ENCODE measurements around the gene ZNF521.
"Not testable (repeated sequence)": the region's sequence is repeated elsewhere in the genome, so short reads cannot be mapped to it uniquely, and the experiment has no call there.

Gene ZNF521

GRCh38 chr18:25288340-25288938 is 63.5 kb downstream of the ZNF521 start:
- no peak for DNase-seq

- DNase-seq = no peak
These were observed 64.9 kb downstream of the ZNF521 start for GRCh38 chr18:25287106-25287505.

GRCh38 chr18:25284861-25285550 is 67.0 kb downstream of the ZNF521 start:
- no peak for DNase-seq

- no peak for DNase-seq
These were observed 67.7 kb downstream of the ZNF521 start for GRCh38 chr18:25284281-25284680.

GRCh38 chr18:25283781-25284180 is 68.2 kb downstream of the ZNF521 start:
- no peak for DNase-seq

- DNase-seq = no peak
These were observed 68.9 kb downstream of the ZNF521 start for GRCh38 chr18:25282896-25283703.

- DNase-seq = no peak
These were observed 69.7 kb downstream of the ZNF521 start for GRCh38 chr18:25282282-25282681.

- DNase-seq = no peak
These were observed 70.4 kb downstream of the ZNF521 start for GRCh38 chr18:25281556-25281955.

GRCh38 chr18:25279961-25280360 is 72.0 kb downstream of the ZNF521 start:
- no peak for DNase-seq

- DNase-seq = no peak
These were observed 72.4 kb downstream of the ZNF521 start for GRCh38 chr18:25279556-25279955.

GRCh38 chr18:25279133-25279532 is 72.8 kb downstream of the ZNF521 start:
- no peak for DNase-seq

- DNase-seq = no peak
These were observed 73.6 kb downstream of the ZNF521 start for GRCh38 chr18:25278394-25278793.

- no peak for DNase-seq
These were observed 76.5 kb downstream of the ZNF521 start for GRCh38 chr18:25275412-25276001.

- DNase-seq = no peak
These were observed 77.0 kb downstream of the ZNF521 start for GRCh38 chr18:25274926-25275325.

GRCh38 chr18:25266931-25267527 is 84.9 kb downstream of the ZNF521 start:
- not testable (repeated sequence) for DNase-seq

GRCh38 chr18:25262920-25263319 is 89.0 kb downstream of the ZNF521 start:
- no peak for DNase-seq

GRCh38 chr18:25261768-25262167 is 90.2 kb downstream of the ZNF521 start:
- no peak for DNase-seq

GRCh38 chr18:25256439-25256838 is 95.5 kb downstream of the ZNF521 start:
- no peak for DNase-seq

- no peak for DNase-seq
These were observed 98.2 kb downstream of the ZNF521 start for GRCh38 chr18:25253779-25254178.

GRCh38 chr18:25253136-25253535 is 98.8 kb downstream of the ZNF521 start:
- no peak for DNase-seq

GRCh38 chr18:25251068-25251467 is 100.9 kb downstream of the ZNF521 start:
- DNase-seq = no peak

- no peak for DNase-seq
These were observed 101.5 kb downstream of the ZNF521 start for GRCh38 chr18:25250474-25250851.

GRCh38 chr18:25248755-25249154 is 103.2 kb downstream of the ZNF521 start:
- DNase-seq = no peak
